ENCODE results near the gene POLR2M. TPM values are rescaled to one million over a fixed set of nuclear protein-coding genes. Genes with fewer than 3 reads are reported as not detected.

The POLR2M gene
- total RNA-seq, 1 donor from 2014 or later: 47.1 TPM

DNA sequence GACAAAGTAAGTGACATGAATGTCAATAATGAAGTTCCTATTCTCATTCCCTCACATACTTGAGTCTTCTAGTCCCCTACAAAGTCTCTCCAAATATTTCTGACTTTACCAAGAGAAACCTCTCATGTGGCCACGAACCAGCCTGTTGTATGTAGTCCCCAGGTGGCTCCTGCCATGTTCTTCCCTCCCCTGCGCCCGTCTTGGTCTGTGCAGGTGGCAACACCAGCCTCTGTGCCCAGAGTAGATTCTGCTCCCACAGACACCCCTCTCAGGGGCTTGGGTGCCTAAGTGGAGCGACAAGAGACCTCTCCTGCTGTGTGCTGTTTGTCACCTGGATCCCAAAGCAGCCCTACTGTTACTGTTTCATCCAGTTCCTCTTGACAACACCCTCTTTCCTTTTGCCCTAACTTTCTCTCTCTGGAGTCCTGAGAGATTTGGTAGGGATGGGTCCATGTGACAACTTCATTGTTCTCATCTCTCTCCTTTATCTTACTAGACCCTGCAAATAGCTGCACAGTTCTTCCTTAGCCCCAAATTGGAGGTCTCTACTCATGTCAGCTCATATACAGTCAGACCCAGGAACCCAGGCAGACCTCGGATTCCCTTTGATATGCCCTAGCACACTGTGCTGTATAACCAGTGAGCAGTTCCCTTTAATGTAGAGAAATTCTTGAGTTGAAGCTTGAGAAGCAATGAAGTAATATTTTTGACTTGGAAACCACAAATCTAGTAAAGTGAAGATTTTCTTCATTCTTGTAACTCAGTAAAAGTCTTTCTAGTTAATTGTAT is 56.9 kb downstream of the POLR2M start:
- no peak for ATAC-seq (ENCODE audit: poor library complexity)
- DNase-seq: no peak
- intact Hi-C loops (cut with DNase I): no loop called here

Other genes with a start within 250 kb of the POLR2M start
- gene MYZAP, start 114.8 kb upstream of the POLR2M start, total RNA-seq: 966 TPM